Lower leg skin (tissue), 4 donors: Measurements from ENCODE around the gene WBP2. TPM values are rescaled to one million over a fixed set of nuclear protein-coding genes. Genes with fewer than 3 reads are reported as not detected.

ENCODE experiments used
- DNase-seq, 2 donors: peaks; one replicate each; pipeline ENCODE4 v3.0.0-alpha.2; 2019; ENCODE audit warnings: low spot score in 2 of 2
- H3K4me3 ChIP-seq: fragments of 200-600 bp; sonication (generic); 2 replicates; pipeline ENCODE4 v1.5.1; 2017; ENCODE audit warnings: mild to moderate bottlenecking, low read depth; ENCODE audit not compliant: poor library complexity, severe bottlenecking
- CTCF ChIP-seq, 3 donors: fragments of 450-650 bp; IDR thresholded peaks; one replicate each; pipeline ENCODE4 v1.5.1; 2016; ENCODE audit warnings: antibody characterized with exemption in 3 of 3, mild to moderate bottlenecking in 3 of 3, moderate library complexity in 2 of 3
- POLR2A ChIP-seq, 2 donors: fragments of 450-650 bp; IDR thresholded peaks; one replicate each; pipeline ENCODE4 v1.6.1; 2016 to 2017; ENCODE audit warnings: antibody characterized with exemption in 2 of 2, mild to moderate bottlenecking in 1 of 2, moderate library complexity in 1 of 2
- WGBS, 2 donors: methylation state at CpG; one replicate each; pipeline ENCODE4 v1.1.5; 2018; 5-methylcytosine and 5-hydroxymethylcytosine counted together
- intact Hi-C: fragments of 100-400 bp; cut with DNase I; formaldehyde crosslinking; loops from one replicate; pipeline ENCODE4 v1.15.0; 2023; ENCODE audit warnings: low total_unique reads
- total RNA-seq, 4 donors: library from RNA; depleted of rRNA; stranded (reverse); fragments of >200 nt; gene quantifications; one replicate each; pipeline ENCODE4 v1.1.0, GENCODE V29; 2016

The WBP2 gene
- total RNA-seq, 4 donors from 2014 or later: 74.2 to 149 (median 93.8) TPM

- 67 to 80% methylated on average over 4 of the region's 4 CpGs for WGBS, 2 donors
- intact Hi-C loops: no loop called here
- H3K4me3 ChIP-seq: no peak overlapping the region
- peak in 1 of 2 donors; percentile 68 for DNase-seq
- TF ChIP-seq POLR2A (IDR thresholded peaks at IDR 0.05) (no peak), CTCF (IDR thresholded peaks at IDR 0.05) (no peak)
Observed at GRCh38 chr17:75806822-75807500, 48.2 kb downstream of the WBP2 start.

- no peak for TF ChIP-seq POLR2A (IDR thresholded peaks at IDR 0.05)
- no peak for TF ChIP-seq CTCF (IDR thresholded peaks at IDR 0.05)
- intact Hi-C loops: no loop called here
- 88 to 95% methylated on average over 1 of the region's 1 CpG for WGBS, 2 donors
- no peak for DNase-seq
- H3K4me3 ChIP-seq: no peak overlapping the region
Observed at GRCh38 chr17:75803883-75804282, 51.3 kb downstream of the WBP2 start.

GRCh38 chr17:75799402-75799801 lies 55.7 kb downstream of the WBP2 start:
- WGBS, 2 donors: 85 to 93% methylated on average over 4 of the region's 4 CpGs
- no peak for TF ChIP-seq POLR2A (IDR thresholded peaks at IDR 0.05)
- TF ChIP-seq CTCF (IDR thresholded peaks at IDR 0.05): no peak
- peak in 1 of 2 donors; percentile 58 for DNase-seq
- intact Hi-C loops: no loop called here
- no peak overlapping the region for H3K4me3 ChIP-seq

GRCh38 chr17:75795820-75796607 lies 59.1 kb downstream of the WBP2 start:
- DNase-seq: peak in 1 of 2 donors; percentile 39
- no peak overlapping the region for H3K4me3 ChIP-seq
- WGBS, 2 donors: 92 to 97% methylated on average over 8 of the region's 8 CpGs
- TF ChIP-seq POLR2A (IDR thresholded peaks at IDR 0.05) (no peak), CTCF (IDR thresholded peaks at IDR 0.05) (no peak)
- intact Hi-C loops: no loop called here

Other genes with a start within 250 kb of the WBP2 start
- 10 to 100 TPM in 1 of 4 donors, 1 to 10 TPM in 3; 7.1 to 11.9 (median 9.5) TPM for gene SMIM5, start 221.9 kb downstream of the WBP2 start, total RNA-seq
- 10 to 100 TPM; 50.8 to 76.3 (median 60.5) TPM for gene RECQL5, start 188.2 kb downstream of the WBP2 start, total RNA-seq
- 10 to 100 TPM; 54.0 to 85.1 (median 74.1) TPM for gene SAP30BP, start 188.0 kb downstream of the WBP2 start, total RNA-seq
- 100 to 1,000 TPM; 371 to 689 (median 435) TPM for gene ITGB4, start 133.9 kb downstream of the WBP2 start, total RNA-seq
- gene GALK1, start 90.1 kb downstream of the WBP2 start, total RNA-seq: 10 to 100 TPM; 20.6 to 31.0 (median 28.9) TPM
- 10 to 100 TPM; 26.5 to 42.5 (median 31.9) TPM for gene UNK, start 70.5 kb downstream of the WBP2 start, total RNA-seq
- gene UNC13D, start 10.9 kb downstream of the WBP2 start, total RNA-seq: 1 to 10 TPM; 5.0 to 9.1 (median 7.6) TPM
- 10 to 100 TPM; 33.2 to 62.5 (median 41.5) TPM for gene TRIM47, start 23.2 kb upstream of the WBP2 start, total RNA-seq
- gene TRIM65, start 41.6 kb upstream of the WBP2 start, total RNA-seq: 10 to 100 TPM; 23.1 to 36.3 (median 32.2) TPM
- gene MRPL38, start 49.5 kb upstream of the WBP2 start, total RNA-seq: 10 to 100 TPM; 36.5 to 64.7 (median 49.0) TPM
- 10 to 100 TPM; 20.4 to 23.8 (median 22.4) TPM for gene FBF1, start 85.7 kb upstream of the WBP2 start, total RNA-seq
- gene ACOX1, start 123.8 kb upstream of the WBP2 start, total RNA-seq: 100 to 1,000 TPM in 1 of 4 donors, 10 to 100 TPM in 3; 71.2 to 102 (median 81.3) TPM
- gene TEN1, start 123.9 kb upstream of the WBP2 start, total RNA-seq: 10 to 100 TPM; 43.7 to 57.9 (median 49.7) TPM
- 1 to 10 TPM; 2.7 to 8.4 (median 4.5) TPM for gene CDK3, start 145.5 kb upstream of the WBP2 start, total RNA-seq
- gene EVPL, start 172.0 kb upstream of the WBP2 start, total RNA-seq: 100 to 1,000 TPM; 285 to 514 (median 315) TPM
- gene SRP68, start 217.2 kb upstream of the WBP2 start, total RNA-seq: 10 to 100 TPM; 67.2 to 76.5 (median 72.3) TPM
- under 1 TPM in 2 of 4 donors, not detected in 2; 0.17 to 0.97 TPM for gene GALR2, start 219.4 kb upstream of the WBP2 start, total RNA-seq
- not detected for gene ZACN, start 223.8 kb upstream of the WBP2 start, total RNA-seq
- gene EXOC7, start 248.5 kb upstream of the WBP2 start, total RNA-seq: 10 to 100 TPM; 52.5 to 78.4 (median 72.3) TPM